ENCODE data around the gene TMEM30B.

GRCh38 chr14:61280092-61280525 lies 1.0 kb downstream of the TMEM30B start:
- TF ChIP-seq POLR2AphosphoS5 (IDR thresholded peaks at IDR 0.05) (no peak), CTCF (IDR thresholded peaks at IDR 0.05) (no peak)
